Breast epithelium (tissue), 4 donors: ENCODE measurements around the gene TMEM171. TPM values are rescaled to one million over a fixed set of nuclear protein-coding genes. Genes with fewer than 3 reads are reported as not detected.

Experiments used
- DNase-seq, 2 donors: peaks; one replicate each; pipeline ENCODE4 v3.0.0-alpha.2; 2019; ENCODE audit warnings: low spot score in 2 of 2
- H3K27ac ChIP-seq, 2 donors: fragments of 200-600 bp; sonication (generic) in 1 of 2; one replicate each; pipeline ENCODE4 v1.5.1; 2016 to 2019; ENCODE audit warnings: mild to moderate bottlenecking in 1 of 2
- H3K27me3 ChIP-seq, 2 donors: fragments of 200-600 bp; sonication (generic) in 1 of 2; one replicate each; pipeline versions ENCODE4 v1.5.1 to v1.6.0; 2017 to 2019; ENCODE audit warnings: control low read depth in 1 of 2, mild to moderate bottlenecking in 1 of 2
- H3K36me3 ChIP-seq: fragments of 200-600 bp; one replicate; pipeline ENCODE4 v1.5.1; 2019
- H3K4me1 ChIP-seq, 2 donors: fragments of 200-600 bp; sonication (generic); one replicate each; pipeline ENCODE4 v1.5.1; 2016 to 2019; ENCODE audit warnings: control low read depth in 1 of 2
- H3K4me3 ChIP-seq, 3 donors: fragments of 200-600 bp; sonication (generic); 1 replicate in 2 of 3; 2 replicates in 1 of 3; pipeline ENCODE4 v1.5.1; 2016 to 2019; ENCODE audit warnings: mild to moderate bottlenecking in 3 of 3, moderate library complexity in 2 of 3
- H3K9me3 ChIP-seq, 2 donors: fragments of 200-600 bp; sonication (generic) in 1 of 2; one replicate each; pipeline ENCODE4 v1.5.1; 2016 to 2019; ENCODE audit warnings: control low read depth in 1 of 2
- CTCF ChIP-seq, 3 donors: fragments of 450-650 bp; IDR thresholded peaks; one replicate each; pipeline ENCODE4 v1.5.1; 2016 to 2017; ENCODE audit warnings: antibody characterized with exemption in 3 of 3, mild to moderate bottlenecking in 3 of 3, moderate library complexity in 3 of 3
- POLR2A ChIP-seq: fragments of 450-650 bp; IDR thresholded peaks from one replicate; pipeline ENCODE4 v1.6.1; 2016; ENCODE audit warnings: antibody characterized with exemption, mild to moderate bottlenecking, moderate library complexity
- POLR2AphosphoS5 ChIP-seq, 3 donors: sonication (generic); formaldehyde crosslinking; IDR thresholded peaks; one replicate each; pipeline ENCODE4 v1.6.1; 2017; ENCODE audit warnings: antibody characterized with exemption in 3 of 3
- intact Hi-C: fragments of 100-400 bp; cut with DNase I; formaldehyde crosslinking; loops from one replicate; pipeline ENCODE4 v1.15.1; 2023; ENCODE audit warnings: low total_unique reads
- total RNA-seq, 3 donors: library from RNA; depleted of rRNA; stranded (reverse); fragments of >200 nt; gene quantifications; one replicate each; pipeline ENCODE4 v1.1.0, GENCODE V29; 2016

Gene TMEM171
- total RNA-seq, 3 donors from 2014 or later = 0.64 TPM; not detected in 2

DNA sequence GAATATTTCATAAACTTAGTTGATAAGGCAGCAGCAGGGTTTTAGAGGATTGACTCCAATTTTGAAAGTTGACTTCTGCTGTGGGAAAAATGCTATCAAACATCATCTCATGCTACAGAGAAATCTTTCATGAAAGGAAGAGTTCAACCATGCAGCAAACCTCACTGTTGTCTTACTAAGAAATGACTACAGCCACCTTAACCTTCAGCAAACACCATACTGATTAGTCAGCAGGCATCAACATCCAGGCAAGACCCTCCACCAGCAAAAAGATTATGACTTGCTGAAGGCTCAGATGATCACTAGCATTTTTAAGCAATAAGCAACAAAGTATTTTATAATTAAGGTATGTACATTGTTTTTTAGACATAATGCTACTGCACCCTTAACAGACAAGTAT lies 60.2 kb downstream of the TMEM171 start:
- Histone ChIP-seq H3K36me3 (no peaks in the 10 kb centered on the region), H3K27ac (no peak overlapping the region), H3K27me3 (peaks cover 0 to 9% of the 10 kb centered on the region in 2 donors), H3K4me1 (no peaks in the 10 kb centered on the region), H3K9me3 (peaks cover 0 to 5% of the 10 kb centered on the region in 2 donors), H3K4me3 (no peak overlapping the region)
- intact Hi-C loops = no loop called here
- DNase-seq = no peak
- TF ChIP-seq POLR2AphosphoS5 (IDR thresholded peaks at IDR 0.05) (no peak), POLR2A (no peak), CTCF (IDR thresholded peaks at IDR 0.05) (no peak)

Other genes with a start within 250 kb of the TMEM171 start
- 10 to 100 TPM; 30.5 to 58.8 (median 46.7) TPM for gene FCHO2, start 164.5 kb upstream of the TMEM171 start, total RNA-seq
- gene TMEM174, start 52.6 kb downstream of the TMEM171 start, total RNA-seq = not detected